A549 (cell line): ENCODE results near the gene D2HGDH. TPM values are rescaled to one million over a fixed set of nuclear protein-coding genes. Genes with fewer than 3 reads are reported as not detected.

ENCODE experiments used
- ATAC-seq, 2 experiments: fragments of 200-7000 bp in 1 of 2; fragments of >200 bp in 1 of 2; cut with Nextera tagmentation in 1 of 2; cut with Tn5 transposase in 1 of 2; 3 replicates each; pipeline versions ENCODE4 v1.8.0 to v1.9.1; 2018 to 2020; ENCODE audit warnings: mild to moderate bottlenecking in 1 of 2, moderate library complexity in 1 of 2
- CTCF ChIA-PET: fragments of 300-600 bp; sonication (Branson Sonifier 250); formaldehyde crosslinking; extraction: SDS; loops from one replicate; lab custom pipeline; 2021; ENCODE audit warnings: antibody characterized with exemption, inconsistent platforms; lab: Yijun Ruan, JAX
- POLR2A ChIA-PET: fragments of 350-600 bp; formaldehyde crosslinking; extraction: SDS; loops from one replicate; lab custom pipeline; 2021; ENCODE audit warnings: antibody characterized with exemption, inconsistent platforms; lab: Yijun Ruan, JAX
- DNase-seq, 2 experiments: peaks; one replicate each; pipeline versions ENCODE4 v3.0.0 to v3.0.0-alpha.2; 2011 to 2016; ENCODE audit warnings: low read depth in 1 of 2, low spot score in 1 of 2
- FAIRE-seq: peaks from 2 replicates; lab custom pipeline; 2011; peaks lifted over from hg19 to GRCh38; lab: Jason Lieb, UNC
- H3K27ac ChIP-seq, 2 experiments: fragments of >200 bp; sonication (Bioruptor Twin); formaldehyde crosslinking; 3 replicates each; pipeline ENCODE4 v1.5.1; 2016 to 2017
- H3K4me1 ChIP-seq: fragments of >200 bp; sonication (Bioruptor Twin); formaldehyde crosslinking; 3 replicates; pipeline ENCODE4 v1.6.1; 2016
- H3K4me2 ChIP-seq: fragments of >200 bp; sonication (Bioruptor Twin); formaldehyde crosslinking; 3 replicates; pipeline ENCODE4 v1.6.1; 2016
- H3K4me3 ChIP-seq: fragments of >200 bp; sonication (Bioruptor Twin); formaldehyde crosslinking; 3 replicates; pipeline ENCODE4 v1.5.1; 2016
- H3K9me3 ChIP-seq: fragments of >200 bp; sonication (Bioruptor Twin); formaldehyde crosslinking; 3 replicates; pipeline ENCODE4 v1.6.1; 2016
- BHLHE40 ChIP-seq: IDR thresholded peaks from 2 replicates; pipeline ENCODE4 v1.6.1; 2012; ENCODE audit warnings: low read depth, low read length, inconsistent platforms
- CBX2 ChIP-seq: fragments of 200-600 bp; sonication (generic); IDR thresholded peaks from 2 replicates; pipeline ENCODE4 v1.6.1; 2016; ENCODE audit warnings: low read depth, mild to moderate bottlenecking, borderline replicate concordance
- CHD2 ChIP-seq: fragments of 150-350 bp; IDR thresholded peaks from 2 replicates; pipeline ENCODE4 v1.6.1; 2014; ENCODE audit warnings: low read length; ENCODE audit not compliant: partially characterized antibody
- E2F6 ChIP-seq: IDR thresholded peaks from 2 replicates; pipeline ENCODE4 v1.6.1; 2012; ENCODE audit warnings: low read depth, borderline replicate concordance
- EHF ChIP-seq: fragments of 250-450 bp; sonication (Bioruptor Pico); IDR thresholded peaks from 2 replicates; pipeline ENCODE4 v1.5.0; 2020; ENCODE audit warnings: mild to moderate bottlenecking
- ESRRA ChIP-seq: fragments of 150-350 bp; IDR thresholded peaks from 2 replicates; pipeline ENCODE4 v1.6.1; 2014; ENCODE audit warnings: mild to moderate bottlenecking, low read length, borderline replicate concordance
- GATA3 ChIP-seq: IDR thresholded peaks from 2 replicates; pipeline ENCODE4 v1.6.1; 2012; ENCODE audit warnings: borderline replicate concordance
- HEYL ChIP-seq: fragments of 250-450 bp; sonication (Bioruptor Pico); IDR thresholded peaks from 2 replicates; pipeline ENCODE4 v1.8.0; 2021; ENCODE audit warnings: mild to moderate bottlenecking, moderate library complexity
- HMGXB4 ChIP-seq: fragments of 250-450 bp; sonication (Bioruptor Pico); IDR thresholded peaks from 2 replicates; pipeline ENCODE4 v1.5.0; 2021; ENCODE audit warnings: mild to moderate bottlenecking, moderate library complexity, borderline replicate concordance
- HOXA7 ChIP-seq: fragments of 250-450 bp; sonication (Bioruptor Pico); IDR thresholded peaks from 2 replicates; pipeline ENCODE4 v1.5.0; 2020; ENCODE audit warnings: mild to moderate bottlenecking, moderate library complexity
- HOXB13 ChIP-seq: fragments of 250-450 bp; sonication (Bioruptor Pico); IDR thresholded peaks from 2 replicates; pipeline ENCODE4 v1.5.0; 2020; ENCODE audit warnings: low read depth, mild to moderate bottlenecking, moderate library complexity
- HOXB5 ChIP-seq: fragments of 250-450 bp; sonication (Bioruptor Pico); IDR thresholded peaks from 2 replicates; pipeline ENCODE4 v1.5.0; 2020; ENCODE audit warnings: mild to moderate bottlenecking, moderate library complexity
- JUNB ChIP-seq: fragments of >200 bp; sonication (Bioruptor Twin); formaldehyde crosslinking; IDR thresholded peaks from 2 replicates; pipeline ENCODE4 v1.6.1; 2016
- MAFK ChIP-seq: fragments of 450-650 bp; IDR thresholded peaks from 2 replicates; pipeline ENCODE4 v1.6.1; 2014; ENCODE audit not compliant: partially characterized antibody
- MAX ChIP-seq: IDR thresholded peaks from 2 replicates; pipeline ENCODE4 v1.6.1; 2012
- MYC ChIP-seq: IDR thresholded peaks from 2 replicates; pipeline ENCODE4 v1.6.1; 2012; ENCODE audit warnings: mild to moderate bottlenecking, inconsistent platforms, low read length, improper control_type of control experiment, borderline replicate concordance
- NPAS2 ChIP-seq: fragments of 250-450 bp; sonication (Bioruptor Pico); IDR thresholded peaks from 2 replicates; pipeline ENCODE4 v1.8.0; 2022; ENCODE audit warnings: mild to moderate bottlenecking, moderate library complexity, borderline replicate concordance
- PHF8 ChIP-seq: fragments of 200-600 bp; sonication (generic); IDR thresholded peaks from 2 replicates; pipeline ENCODE4 v1.6.1; 2016; ENCODE audit warnings: low read depth, mild to moderate bottlenecking, antibody characterized with exemption, moderate library complexity, borderline replicate concordance
- POLR2A ChIP-seq: IDR thresholded peaks from 2 replicates; pipeline ENCODE4 v1.6.1; 2012; ENCODE audit warnings: mild to moderate bottlenecking, low read length
- POLR2AphosphoS2 ChIP-seq: conservative IDR thresholded peaks from 2 replicates; pipeline ENCODE4 v1.6.1; 2012; ENCODE audit warnings: low read length, improper control_type of control experiment, inconsistent platforms
- RAD21 ChIP-seq, 2 experiments: fragments of >200 bp in 1 of 2; sonication (Bioruptor Twin) in 1 of 2; formaldehyde crosslinking in 1 of 2; IDR thresholded peaks in 1 of 2; conservative IDR thresholded peaks in 1 of 2; 2 replicates in 1 of 2; 3 replicates in 1 of 2; pipeline ENCODE4 v1.6.1; 2012 to 2018; ENCODE audit warnings: inconsistent platforms in 1 of 2
- SMC3 ChIP-seq: fragments of >200 bp; sonication (Bioruptor Twin); formaldehyde crosslinking; IDR thresholded peaks from 3 replicates; pipeline ENCODE4 v1.6.1; 2018; ENCODE audit warnings: inconsistent platforms
- SREBF2 ChIP-seq: fragments of 450-650 bp; IDR thresholded peaks from 2 replicates; pipeline ENCODE4 v1.6.1; 2014; ENCODE audit warnings: mild to moderate bottlenecking, moderate library complexity
- TFCP2L1 ChIP-seq: fragments of 250-450 bp; sonication (Bioruptor Pico); IDR thresholded peaks from 2 replicates; pipeline ENCODE4 v1.5.0; 2021; ENCODE audit warnings: mild to moderate bottlenecking
- USF2 ChIP-seq: fragments of 450-650 bp; IDR thresholded peaks from 2 replicates; pipeline ENCODE4 v1.6.1; 2014; ENCODE audit warnings: antibody characterized with exemption
- ZC3H11A ChIP-seq: fragments of 450-650 bp; IDR thresholded peaks from 2 replicates; pipeline ENCODE4 v1.6.1; 2014; ENCODE audit warnings: antibody characterized with exemption, mild to moderate bottlenecking
- WGBS: methylation state at CpG from one replicate; pipeline ENCODE4 v1.1.6; 2017; ENCODE audit errors: missing lambda C conversion rate; 5-methylcytosine and 5-hydroxymethylcytosine counted together
- polyA plus RNA-seq, 4 experiments: library from polyadenylated mRNA; depleted of rRNA in 3 of 4; stranded (reverse); fragments of >200 nt; fragmentation: RNase III in 1 of 4; extraction: RNeasy Plus Mini Kit Qiagen cat#74134 plus additional on column Dnase treatment in 1 of 4; gene quantifications; 2 replicates in 3 of 4; 3 replicates in 1 of 4; pipeline ENCODE4 v1.2.3, GENCODE V29; 2011 to 2017
- TF ChIP-seq, protein P1 (sequence below): fragments of 200-600 bp; sonication (generic); IDR thresholded peaks from 2 replicates; pipeline ENCODE4 v1.6.1; 2016; ENCODE audit warnings: antibody characterized with exemption, mild to moderate bottlenecking, moderate library complexity
- TF ChIP-seq, protein P2 (sequence below): fragments of >200 bp; sonication (Bioruptor Twin); formaldehyde crosslinking; IDR thresholded peaks from 3 replicates; pipeline ENCODE4 v1.5.1; 2016
- TF ChIP-seq, protein P3 (sequence below): fragments of >200 bp; sonication (Bioruptor Twin); formaldehyde crosslinking; IDR thresholded peaks from 3 replicates; pipeline ENCODE4 v1.6.1; 2016

The D2HGDH gene
- polyA plus RNA-seq, 2 of the 4 experiments (the other 2 are of a cell fraction) = 6.5 to 18.5 TPM

DNA sequence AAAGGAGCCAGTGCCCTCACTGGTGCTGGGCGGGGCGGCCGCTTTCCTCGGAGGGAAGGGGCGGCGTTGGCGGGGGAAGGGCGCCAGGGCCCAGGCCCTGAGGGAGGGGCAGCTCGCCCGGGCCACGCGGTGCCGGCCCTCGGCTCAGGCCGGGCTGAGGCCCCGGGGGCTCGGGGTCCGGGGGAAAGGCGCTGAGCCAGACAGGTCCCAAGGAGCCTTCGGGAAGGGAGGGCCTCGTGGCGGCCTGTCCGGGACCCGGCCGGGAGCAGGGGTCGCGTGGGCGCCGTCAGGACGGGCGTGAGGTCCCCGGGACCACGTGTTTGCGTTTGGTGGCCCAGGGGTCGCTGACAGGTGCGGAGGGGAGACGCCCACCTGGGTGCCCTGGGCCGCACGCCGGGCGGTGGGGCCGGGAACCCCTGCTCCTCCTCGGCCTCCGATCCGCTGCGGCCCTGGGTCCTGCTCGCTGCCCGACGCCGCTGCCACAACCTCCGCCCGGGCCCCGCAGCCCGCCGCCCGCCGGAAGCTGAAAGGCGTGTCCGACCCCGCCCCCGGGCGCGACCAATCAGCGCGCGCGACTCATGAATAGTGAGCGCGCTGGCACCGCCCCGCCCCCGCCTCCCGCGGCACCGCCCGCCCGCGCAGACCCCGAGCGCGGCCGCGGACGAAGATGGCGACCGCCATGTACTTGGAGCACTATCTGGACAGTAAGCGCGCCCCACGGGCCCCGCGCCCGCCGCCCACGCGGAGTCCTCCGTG is 32.9 kb upstream of the D2HGDH start, which contains the start of gene ING5:
TSS of gene ING5 (plus strand) at position 641 of the 756 bp plus-strand sequence. CDS start at position 668, 27 bp downstream.
- H3K27ac ChIP-seq = peak within 1 kb of the TSS; percentile 96 to 100
- CTCF ChIA-PET = interaction anchor here (0.6 to 3.0 kb wide), 7 partner anchors 11 to 177 kb away, joined by 3 to 15 read pairs (median 3); partner anchors contain the start of gene DTYMK
- FAIRE-seq = no peak
- peak; percentile 74 to 83 for ATAC-seq
- POLR2A ChIA-PET = interaction anchor here (0.6 to 2.4 kb wide), 14 partner anchors 9 to 552 kb away, joined by 3 to 23 read pairs (median 6); partner anchors contain the start of genes D2HGDH, DTYMK and PASK
- no CpG with 5 or more reads among the region's 96 CpGs for WGBS
- H3K9me3 ChIP-seq = peaks cover 10% of the 10 kb centered on the region
- peak; percentile 84 to 95 for DNase-seq
- peaks cover 15% of the 10 kb centered on the region for H3K4me1 ChIP-seq
- H3K4me3 ChIP-seq = peak within 1 kb of the TSS; percentile 91
- H3K4me2 ChIP-seq = peak within 1 kb of the TSS; percentile 100
- no peak for TF ChIP-seq MAFK
- no peak for TF ChIP-seq BHLHE40
- TF ChIP-seq HEYL = no peak
- TF ChIP-seq, protein P1, sequence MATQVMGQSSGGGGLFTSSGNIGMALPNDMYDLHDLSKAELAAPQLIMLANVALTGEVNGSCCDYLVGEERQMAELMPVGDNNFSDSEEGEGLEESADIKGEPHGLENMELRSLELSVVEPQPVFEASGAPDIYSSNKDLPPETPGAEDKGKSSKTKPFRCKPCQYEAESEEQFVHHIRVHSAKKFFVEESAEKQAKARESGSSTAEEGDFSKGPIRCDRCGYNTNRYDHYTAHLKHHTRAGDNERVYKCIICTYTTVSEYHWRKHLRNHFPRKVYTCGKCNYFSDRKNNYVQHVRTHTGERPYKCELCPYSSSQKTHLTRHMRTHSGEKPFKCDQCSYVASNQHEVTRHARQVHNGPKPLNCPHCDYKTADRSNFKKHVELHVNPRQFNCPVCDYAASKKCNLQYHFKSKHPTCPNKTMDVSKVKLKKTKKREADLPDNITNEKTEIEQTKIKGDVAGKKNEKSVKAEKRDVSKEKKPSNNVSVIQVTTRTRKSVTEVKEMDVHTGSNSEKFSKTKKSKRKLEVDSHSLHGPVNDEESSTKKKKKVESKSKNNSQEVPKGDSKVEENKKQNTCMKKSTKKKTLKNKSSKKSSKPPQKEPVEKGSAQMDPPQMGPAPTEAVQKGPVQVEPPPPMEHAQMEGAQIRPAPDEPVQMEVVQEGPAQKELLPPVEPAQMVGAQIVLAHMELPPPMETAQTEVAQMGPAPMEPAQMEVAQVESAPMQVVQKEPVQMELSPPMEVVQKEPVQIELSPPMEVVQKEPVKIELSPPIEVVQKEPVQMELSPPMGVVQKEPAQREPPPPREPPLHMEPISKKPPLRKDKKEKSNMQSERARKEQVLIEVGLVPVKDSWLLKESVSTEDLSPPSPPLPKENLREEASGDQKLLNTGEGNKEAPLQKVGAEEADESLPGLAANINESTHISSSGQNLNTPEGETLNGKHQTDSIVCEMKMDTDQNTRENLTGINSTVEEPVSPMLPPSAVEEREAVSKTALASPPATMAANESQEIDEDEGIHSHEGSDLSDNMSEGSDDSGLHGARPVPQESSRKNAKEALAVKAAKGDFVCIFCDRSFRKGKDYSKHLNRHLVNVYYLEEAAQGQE = peak; percentile 32; the same call in 1 of the 2 replicates
- TF ChIP-seq POLR2AphosphoS2 = no peak
- no peak for TF ChIP-seq ZC3H11A
- no peak for TF ChIP-seq CBX2
- peak; percentile 59; the same call in 1 of the 2 replicates for TF ChIP-seq HOXA7 (CRISPR knock-in tag)
- TF ChIP-seq, protein P2, sequence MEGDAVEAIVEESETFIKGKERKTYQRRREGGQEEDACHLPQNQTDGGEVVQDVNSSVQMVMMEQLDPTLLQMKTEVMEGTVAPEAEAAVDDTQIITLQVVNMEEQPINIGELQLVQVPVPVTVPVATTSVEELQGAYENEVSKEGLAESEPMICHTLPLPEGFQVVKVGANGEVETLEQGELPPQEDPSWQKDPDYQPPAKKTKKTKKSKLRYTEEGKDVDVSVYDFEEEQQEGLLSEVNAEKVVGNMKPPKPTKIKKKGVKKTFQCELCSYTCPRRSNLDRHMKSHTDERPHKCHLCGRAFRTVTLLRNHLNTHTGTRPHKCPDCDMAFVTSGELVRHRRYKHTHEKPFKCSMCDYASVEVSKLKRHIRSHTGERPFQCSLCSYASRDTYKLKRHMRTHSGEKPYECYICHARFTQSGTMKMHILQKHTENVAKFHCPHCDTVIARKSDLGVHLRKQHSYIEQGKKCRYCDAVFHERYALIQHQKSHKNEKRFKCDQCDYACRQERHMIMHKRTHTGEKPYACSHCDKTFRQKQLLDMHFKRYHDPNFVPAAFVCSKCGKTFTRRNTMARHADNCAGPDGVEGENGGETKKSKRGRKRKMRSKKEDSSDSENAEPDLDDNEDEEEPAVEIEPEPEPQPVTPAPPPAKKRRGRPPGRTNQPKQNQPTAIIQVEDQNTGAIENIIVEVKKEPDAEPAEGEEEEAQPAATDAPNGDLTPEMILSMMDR = peak; percentile 34
- no peak for TF ChIP-seq JUNB
- TF ChIP-seq HMGXB4 = 0 out of 2 replicates have a peak, but pooled peaks have one; percentile 7
- TF ChIP-seq RAD21 (conservative IDR thresholded peaks at IDR 0.05 in 1 of 2, IDR thresholded peaks at IDR 0.05 in 1 of 2) = peak in 1 of 2 experiments; percentile 27; a peak in 2 of 5 replicates
- peak; percentile 97 for TF ChIP-seq PHF8
- no peak for TF ChIP-seq EHF
- no peak for TF ChIP-seq E2F6
- no peak for TF ChIP-seq NPAS2 (CRISPR knock-in tag)
- peak; percentile 39; the same call in 1 of the 2 replicates for TF ChIP-seq GATA3
- TF ChIP-seq MAX = peak; percentile 93
- peak; percentile 48 for TF ChIP-seq CHD2
- TF ChIP-seq ESRRA = no peak
- TF ChIP-seq SREBF2 = no peak
- peak; percentile 63; the same call in 1 of the 2 replicates for TF ChIP-seq HOXB13 (CRISPR knock-in tag)
- TF ChIP-seq POLR2A = peak; percentile 55; the same call in 1 of the 2 replicates
- TF ChIP-seq, protein P3, sequence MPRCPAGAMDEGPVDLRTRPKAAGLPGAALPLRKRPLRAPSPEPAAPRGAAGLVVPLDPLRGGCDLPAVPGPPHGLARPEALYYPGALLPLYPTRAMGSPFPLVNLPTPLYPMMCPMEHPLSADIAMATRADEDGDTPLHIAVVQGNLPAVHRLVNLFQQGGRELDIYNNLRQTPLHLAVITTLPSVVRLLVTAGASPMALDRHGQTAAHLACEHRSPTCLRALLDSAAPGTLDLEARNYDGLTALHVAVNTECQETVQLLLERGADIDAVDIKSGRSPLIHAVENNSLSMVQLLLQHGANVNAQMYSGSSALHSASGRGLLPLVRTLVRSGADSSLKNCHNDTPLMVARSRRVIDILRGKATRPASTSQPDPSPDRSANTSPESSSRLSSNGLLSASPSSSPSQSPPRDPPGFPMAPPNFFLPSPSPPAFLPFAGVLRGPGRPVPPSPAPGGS = peak; percentile 85
- TF ChIP-seq SMC3 = peak; percentile 17; the same call in 1 of the 3 replicates
- peak; percentile 98 for TF ChIP-seq MYC
- TF ChIP-seq HOXB5 (CRISPR knock-in tag) = peak; percentile 83
- TF ChIP-seq TFCP2L1 = peak; percentile 54; the same call in 1 of the 2 replicates
- no peak; the same call in 1 of the 2 replicates for TF ChIP-seq USF2
